ENCODE data around the gene ATP2B1.

DNA sequence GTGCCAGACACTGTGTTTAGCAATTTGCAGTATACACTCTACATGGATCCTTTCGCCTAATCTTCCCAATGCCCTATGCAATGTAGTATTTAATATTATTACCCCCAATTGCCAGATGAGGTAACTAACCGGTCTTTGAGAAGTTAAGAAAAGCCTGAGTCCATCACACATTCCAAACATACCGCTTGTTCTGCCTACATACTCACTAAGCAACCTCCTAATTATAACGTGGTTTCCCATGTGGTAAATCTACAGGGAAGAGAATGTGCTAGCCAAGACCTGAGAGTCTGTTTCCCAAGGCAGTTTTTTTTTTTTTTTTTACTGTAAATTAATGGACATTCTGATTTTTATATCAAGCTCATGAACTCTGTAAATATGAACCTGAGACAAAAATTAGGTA, 37.2 kb downstream of the ATP2B1 start:
- TF ChIP-seq POLR2AphosphoS5 (IDR thresholded peaks at IDR 0.05; ENCODE audit: low read depth, low read length) (no peak), POLR2A (IDR thresholded peaks at IDR 0.05; ENCODE audit: low read depth, low read length) (no peak)

Measured in GM12891 (cell line).